NT2/D1 (cell line): ENCODE results near the gene RBMX.

Experiments used
- SUZ12 ChIP-seq: IDR thresholded peaks from 2 replicates; pipeline ENCODE4 v1.6.1; 2011; ENCODE audit not compliant: insufficient read length, insufficient read depth; ENCODE audit errors: extremely low read depth
- YY1 ChIP-seq: IDR thresholded peaks from 2 replicates; pipeline ENCODE4 v1.6.1; 2011; ENCODE audit not compliant: insufficient read length, insufficient read depth
- ZNF274 ChIP-seq: IDR thresholded peaks from 2 replicates; pipeline ENCODE4 v1.6.1; 2011; ENCODE audit warnings: mild to moderate bottlenecking, low read depth, low read length

DNA sequence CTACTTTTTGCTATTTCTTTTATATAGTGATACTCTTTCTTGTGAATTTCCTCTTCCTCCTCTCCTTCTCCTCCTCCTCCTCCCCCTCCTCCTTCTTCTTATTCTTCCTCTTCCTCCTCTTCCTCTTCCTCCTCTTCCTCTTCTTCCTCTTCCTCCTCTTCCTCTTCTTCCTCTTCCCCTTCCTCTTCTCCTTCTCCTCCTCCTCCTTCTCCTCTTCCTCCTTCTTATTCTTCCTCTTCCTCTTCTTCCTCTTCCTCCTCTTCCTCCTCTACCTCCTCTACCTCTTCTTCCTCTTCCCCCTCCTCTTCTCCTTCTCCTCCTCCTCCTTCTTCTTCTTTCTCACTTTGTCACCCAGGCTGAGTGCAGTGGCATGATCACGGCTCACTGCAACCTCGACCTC, 36.3 kb upstream of the RBMX start:
- TF ChIP-seq SUZ12 (no peak), ZNF274 (no peak), YY1 (no peak)
